Neural cell (in vitro differentiated cells): Measurements from ENCODE around the gene ERBB4. TPM values are rescaled to one million over a fixed set of nuclear protein-coding genes. Genes with fewer than 3 reads are reported as not detected.

ENCODE experiments used
- H2AFZ ChIP-seq: fragments of 200-600, 300-800 bp; sonication (generic), shearing (Covaris generic); 2 replicates; pipeline ENCODE4 v1.6.0; 2014; ENCODE audit warnings: low read depth, mild to moderate bottlenecking, antibody characterized with exemption, low read length, moderate library complexity
- H3F3A ChIP-seq: fragments of 200-600 bp; shearing (Covaris generic); 2 replicates; pipeline ENCODE4 v1.6.1; 2016; ENCODE audit warnings: mild to moderate bottlenecking, moderate library complexity, mixed read lengths, antibody characterized with exemption, low read length; ENCODE audit not compliant: insufficient read depth, poor library complexity, severe bottlenecking
- H3K27ac ChIP-seq: fragments of 200-600, 300-800 bp; sonication (generic), shearing (Covaris generic); 2 replicates; pipeline ENCODE4 v1.5.1; 2014; ENCODE audit warnings: mild to moderate bottlenecking, low read length, moderate library complexity
- H3K27me3 ChIP-seq: fragments of 300-800, 200-600 bp; sonication (generic), shearing (Covaris generic); 2 replicates; pipeline ENCODE4 v1.6.0; 2014; ENCODE audit warnings: mild to moderate bottlenecking, low read depth, low read length, moderate library complexity; ENCODE audit not compliant: insufficient read depth
- H3K36me3 ChIP-seq: fragments of 300-800, 200-600 bp; sonication (generic), shearing (Covaris generic); 2 replicates; pipeline ENCODE4 v1.5.1; 2014; ENCODE audit warnings: mild to moderate bottlenecking, antibody characterized with exemption, low read length, moderate library complexity; ENCODE audit not compliant: insufficient read depth
- H3K4me2 ChIP-seq: fragments of 300-800, 200-600 bp; sonication (generic), shearing (Covaris generic); 2 replicates; pipeline ENCODE4 v1.6.0; 2014; ENCODE audit warnings: mild to moderate bottlenecking, low read length
- H3K4me3 ChIP-seq: fragments of 300-800, 200-600 bp; sonication (generic), shearing (Covaris generic); 2 replicates; pipeline ENCODE4 v1.5.1; 2014; ENCODE audit warnings: mild to moderate bottlenecking, low read length, moderate library complexity
- H3K79me2 ChIP-seq: fragments of 200-600 bp; shearing (Covaris generic); replicated peaks from 2 replicates; pipeline ENCODE4 v1.6.0; 2014; ENCODE audit warnings: mild to moderate bottlenecking, low read length, moderate library complexity; ENCODE audit not compliant: insufficient read depth
- H3K9ac ChIP-seq: fragments of 300-800, 200-600 bp; sonication (generic), shearing (Covaris generic); 2 replicates; pipeline ENCODE4 v1.6.1; 2016; ENCODE audit warnings: mild to moderate bottlenecking, low read length, mixed read lengths
- H3K9me2 ChIP-seq: fragments of 200-600 bp; shearing (Covaris generic); 2 replicates; pipeline ENCODE4 v1.6.1; 2016; ENCODE audit warnings: mild to moderate bottlenecking, low read length, mixed read lengths; ENCODE audit not compliant: insufficient read depth
- H3K9me3 ChIP-seq: fragments of 200-600, 300-800 bp; sonication (generic), shearing (Covaris generic); 2 replicates; pipeline ENCODE4 v1.6.1; 2016; ENCODE audit warnings: mild to moderate bottlenecking, mixed run types, low read length, moderate library complexity, mixed read lengths
- H4K20me1 ChIP-seq: fragments of 200-600 bp; shearing (Covaris generic); 2 replicates; pipeline ENCODE4 v1.6.1; 2016; ENCODE audit warnings: mild to moderate bottlenecking, mixed run types; ENCODE audit not compliant: insufficient read depth
- EP300 ChIP-seq: fragments of 450-650 bp; conservative IDR thresholded peaks from 2 replicates; pipeline ENCODE4 v1.6.1; 2014; ENCODE audit warnings: antibody characterized with exemption, mild to moderate bottlenecking, moderate library complexity; ENCODE audit not compliant: poor library complexity, severe bottlenecking
- EZH2 ChIP-seq: fragments of 200-600, 300-800 bp; shearing (Covaris generic), sonication (generic); IDR thresholded peaks from 2 replicates; pipeline ENCODE4 v1.6.1; 2014; ENCODE audit warnings: antibody characterized with exemption, low read length, borderline replicate concordance, mild to moderate bottlenecking; ENCODE audit not compliant: insufficient read depth, poor library complexity, severe bottlenecking
- MXI1 ChIP-seq: fragments of 450-650 bp; conservative IDR thresholded peaks from 2 replicates; pipeline ENCODE4 v1.6.1; 2014; ENCODE audit warnings: antibody characterized with exemption, mild to moderate bottlenecking; ENCODE audit not compliant: poor library complexity, severe bottlenecking
- POLR2AphosphoS5 ChIP-seq: IDR thresholded peaks from 2 replicates; pipeline ENCODE4 v1.6.1; 2012
- RAD21 ChIP-seq: fragments of 450-650 bp; conservative IDR thresholded peaks from 2 replicates; pipeline ENCODE4 v1.6.1; 2014; ENCODE audit warnings: antibody characterized with exemption, mild to moderate bottlenecking, moderate library complexity
- SMC3 ChIP-seq: fragments of 450-650 bp; conservative IDR thresholded peaks from 2 replicates; pipeline ENCODE4 v1.6.1; 2014; ENCODE audit warnings: antibody characterized with exemption, mild to moderate bottlenecking, moderate library complexity; ENCODE audit not compliant: poor library complexity
- TAF1 ChIP-seq: IDR thresholded peaks from 2 replicates; pipeline ENCODE4 v1.6.1; 2012; ENCODE audit warnings: low read depth
- polyA plus RNA-seq: library from polyadenylated mRNA; depleted of rRNA; stranded (reverse); fragments of >200 nt; gene quantifications from 2 replicates; pipeline ENCODE4 v1.2.3, GENCODE V29; 2014
- TF ChIP-seq, protein P1 (sequence below): IDR thresholded peaks from 2 replicates; pipeline ENCODE4 v1.6.1; 2012; ENCODE audit warnings: borderline replicate concordance
- TF ChIP-seq, protein P2 (sequence below): fragments of 450-650 bp; IDR thresholded peaks from 2 replicates; pipeline ENCODE4 v1.5.1; 2014; ENCODE audit warnings: antibody characterized with exemption, mild to moderate bottlenecking, moderate library complexity; ENCODE audit not compliant: poor library complexity, severe bottlenecking

Gene ERBB4
- polyA plus RNA-seq, 1 donor from 2014 or later: 0.69 TPM

DNA sequence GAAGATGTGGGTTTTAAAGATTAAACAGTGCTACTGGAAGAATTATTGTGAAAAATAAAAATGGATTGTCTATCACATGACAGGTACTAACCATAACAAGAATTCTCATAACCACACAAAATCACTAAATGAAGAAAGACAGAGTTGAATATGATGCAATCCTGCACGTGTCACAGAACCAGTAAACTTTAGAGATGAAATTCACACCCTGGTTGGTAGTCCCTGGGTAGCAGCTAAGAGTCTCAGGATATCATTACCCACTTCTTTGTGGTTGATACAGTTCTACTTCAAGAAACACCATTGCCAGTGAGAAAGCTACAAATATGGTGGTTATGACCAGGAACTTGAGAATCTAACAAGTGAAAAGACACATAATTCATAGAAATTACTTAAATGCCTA lies 450.2 kb downstream of the ERBB4 start:
- Histone ChIP-seq H3K9me2 (no peaks in the 10 kb centered on the region), H3K27ac (no peak overlapping the region), H3K9ac (no peak overlapping the region), H3K4me3 (no peak overlapping the region), H2AFZ (no peak overlapping the region), H3K4me2 (no peak overlapping the region), H3K36me3 (no peaks in the 10 kb centered on the region), H3K27me3 (no peaks in the 10 kb centered on the region), H3K9me3 (no peaks in the 10 kb centered on the region), H3F3A (no peaks in the 10 kb centered on the region), H3K79me2 (no peaks in the 10 kb centered on the region), H4K20me1 (no peaks in the 10 kb centered on the region)
- TF ChIP-seq POLR2AphosphoS5 (no peak), EZH2 (no peak), RAD21 (no peak), SMC3 (no peak), TAF1 (no peak)
- TF ChIP-seq, protein P1, sequence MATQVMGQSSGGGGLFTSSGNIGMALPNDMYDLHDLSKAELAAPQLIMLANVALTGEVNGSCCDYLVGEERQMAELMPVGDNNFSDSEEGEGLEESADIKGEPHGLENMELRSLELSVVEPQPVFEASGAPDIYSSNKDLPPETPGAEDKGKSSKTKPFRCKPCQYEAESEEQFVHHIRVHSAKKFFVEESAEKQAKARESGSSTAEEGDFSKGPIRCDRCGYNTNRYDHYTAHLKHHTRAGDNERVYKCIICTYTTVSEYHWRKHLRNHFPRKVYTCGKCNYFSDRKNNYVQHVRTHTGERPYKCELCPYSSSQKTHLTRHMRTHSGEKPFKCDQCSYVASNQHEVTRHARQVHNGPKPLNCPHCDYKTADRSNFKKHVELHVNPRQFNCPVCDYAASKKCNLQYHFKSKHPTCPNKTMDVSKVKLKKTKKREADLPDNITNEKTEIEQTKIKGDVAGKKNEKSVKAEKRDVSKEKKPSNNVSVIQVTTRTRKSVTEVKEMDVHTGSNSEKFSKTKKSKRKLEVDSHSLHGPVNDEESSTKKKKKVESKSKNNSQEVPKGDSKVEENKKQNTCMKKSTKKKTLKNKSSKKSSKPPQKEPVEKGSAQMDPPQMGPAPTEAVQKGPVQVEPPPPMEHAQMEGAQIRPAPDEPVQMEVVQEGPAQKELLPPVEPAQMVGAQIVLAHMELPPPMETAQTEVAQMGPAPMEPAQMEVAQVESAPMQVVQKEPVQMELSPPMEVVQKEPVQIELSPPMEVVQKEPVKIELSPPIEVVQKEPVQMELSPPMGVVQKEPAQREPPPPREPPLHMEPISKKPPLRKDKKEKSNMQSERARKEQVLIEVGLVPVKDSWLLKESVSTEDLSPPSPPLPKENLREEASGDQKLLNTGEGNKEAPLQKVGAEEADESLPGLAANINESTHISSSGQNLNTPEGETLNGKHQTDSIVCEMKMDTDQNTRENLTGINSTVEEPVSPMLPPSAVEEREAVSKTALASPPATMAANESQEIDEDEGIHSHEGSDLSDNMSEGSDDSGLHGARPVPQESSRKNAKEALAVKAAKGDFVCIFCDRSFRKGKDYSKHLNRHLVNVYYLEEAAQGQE: no peak
- TF ChIP-seq, protein P2, sequence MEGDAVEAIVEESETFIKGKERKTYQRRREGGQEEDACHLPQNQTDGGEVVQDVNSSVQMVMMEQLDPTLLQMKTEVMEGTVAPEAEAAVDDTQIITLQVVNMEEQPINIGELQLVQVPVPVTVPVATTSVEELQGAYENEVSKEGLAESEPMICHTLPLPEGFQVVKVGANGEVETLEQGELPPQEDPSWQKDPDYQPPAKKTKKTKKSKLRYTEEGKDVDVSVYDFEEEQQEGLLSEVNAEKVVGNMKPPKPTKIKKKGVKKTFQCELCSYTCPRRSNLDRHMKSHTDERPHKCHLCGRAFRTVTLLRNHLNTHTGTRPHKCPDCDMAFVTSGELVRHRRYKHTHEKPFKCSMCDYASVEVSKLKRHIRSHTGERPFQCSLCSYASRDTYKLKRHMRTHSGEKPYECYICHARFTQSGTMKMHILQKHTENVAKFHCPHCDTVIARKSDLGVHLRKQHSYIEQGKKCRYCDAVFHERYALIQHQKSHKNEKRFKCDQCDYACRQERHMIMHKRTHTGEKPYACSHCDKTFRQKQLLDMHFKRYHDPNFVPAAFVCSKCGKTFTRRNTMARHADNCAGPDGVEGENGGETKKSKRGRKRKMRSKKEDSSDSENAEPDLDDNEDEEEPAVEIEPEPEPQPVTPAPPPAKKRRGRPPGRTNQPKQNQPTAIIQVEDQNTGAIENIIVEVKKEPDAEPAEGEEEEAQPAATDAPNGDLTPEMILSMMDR: no peak

DNA sequence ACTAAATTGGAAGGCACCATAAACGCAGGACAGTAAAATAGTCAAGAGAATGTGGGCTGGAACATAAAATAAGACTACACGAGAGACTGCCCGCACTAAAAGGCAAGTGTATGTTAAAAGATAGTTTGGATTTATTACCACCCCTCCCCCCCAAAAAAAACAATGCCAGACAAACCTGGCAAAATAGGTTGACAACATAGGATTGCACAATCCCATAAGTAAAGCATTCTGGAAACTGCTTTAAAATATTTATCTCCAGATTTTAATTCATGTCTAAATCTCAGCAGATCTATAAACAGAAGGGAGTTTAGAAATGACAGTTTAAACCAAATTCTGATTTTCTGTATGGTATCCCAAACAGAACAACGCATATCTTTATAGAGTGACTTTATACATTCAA lies 455.1 kb downstream of the ERBB4 start:
- Histone ChIP-seq H3K9ac (no peak overlapping the region), H3F3A (no peaks in the 10 kb centered on the region), H3K27ac (no peak overlapping the region), H3K9me3 (no peaks in the 10 kb centered on the region), H3K36me3 (no peaks in the 10 kb centered on the region), H4K20me1 (no peaks in the 10 kb centered on the region), H3K27me3 (no peaks in the 10 kb centered on the region), H3K79me2 (no peaks in the 10 kb centered on the region), H3K4me3 (no peak overlapping the region), H3K9me2 (no peaks in the 10 kb centered on the region), H3K4me2 (no peak overlapping the region), H2AFZ (no peak overlapping the region)
- TF ChIP-seq, protein P1: no peak
- TF ChIP-seq MXI1 (no peak), RAD21 (no peak), POLR2AphosphoS5 (no peak), EZH2 (no peak), TAF1 (no peak), SMC3 (no peak), EP300 (no peak)
- TF ChIP-seq, protein P2: no peak
